K562 (cell line): ENCODE results near the gene TFCP2. TPM values are rescaled to one million over a fixed set of nuclear protein-coding genes. Genes with fewer than 3 reads are reported as not detected.

Source experiments
- ATAC-seq: fragments of 200-7000 bp; cut with Tn5 transposase; 3 replicates; pipeline ENCODE4 v1.9.1; 2020; ENCODE audit warnings: moderate library complexity
- BruUV-seq: library from RNA; stranded (reverse); fragments of 400-500 nt; replicated peaks from 2 replicates; lab custom pipeline; 2021; lab: Mats Ljungman, UMichigan
- CTCF ChIA-PET: fragments of 300-600 bp; formaldehyde crosslinking; extraction: SDS; loops from one replicate; lab custom pipeline; 2021; ENCODE audit warnings: low intra/inter-chr PET ratio; lab: Yijun Ruan, JAX
- POLR2A ChIA-PET: fragments of 300-600, 350-650 bp; sonication (Branson Sonifier 250); formaldehyde crosslinking; extraction: SDS; loops from one replicate; lab custom pipeline; 2021; ENCODE audit warnings: antibody characterized with exemption, inconsistent platforms; lab: Yijun Ruan, JAX
- DNase-seq, 4 experiments: peaks; one replicate each; pipeline versions ENCODE4 v3.0.0 to v3.0.0-alpha.2; 2011 to 2018; ENCODE audit warnings: low spot score in 3 of 4, mixed read lengths in 3 of 4; ENCODE audit errors: extremely low read depth in 1 of 4
- FAIRE-seq: peaks from 2 replicates; lab custom pipeline; 2011; peaks lifted over from hg19 to GRCh38; lab: Jason Lieb, UNC
- H2AFZ ChIP-seq: 2 replicates; pipeline ENCODE4 v1.6.0; 2011; ENCODE audit warnings: low read depth, low read length, control low read depth, inconsistent platforms
- H3K27ac ChIP-seq: fragments of 200-600 bp; 3 replicates; pipeline ENCODE4 v1.8.0; 2011; ENCODE audit warnings: low read depth, mild to moderate bottlenecking, control low read depth, inconsistent platforms, low read length, moderate library complexity, mixed read lengths; ENCODE audit errors: extremely low read depth
- H3K27me3 ChIP-seq, 2 experiments: fragments of 300-600 bp in 1 of 2; 2 replicates in 1 of 2; 3 replicates in 1 of 2; pipeline versions ENCODE4 v1.6.0 to v1.8.0; 2011; ENCODE audit warnings: inconsistent platforms in 2 of 2, low read length in 2 of 2, mild to moderate bottlenecking in 1 of 2, mixed read lengths in 1 of 2, moderate library complexity in 1 of 2; ENCODE audit not compliant: control insufficient read depth in 2 of 2, insufficient read depth in 2 of 2
- H3K36me3 ChIP-seq: fragments of 300-600 bp; 3 replicates; pipeline ENCODE4 v1.8.0; 2011; ENCODE audit warnings: mild to moderate bottlenecking, low read length, inconsistent platforms; ENCODE audit not compliant: control insufficient read depth, insufficient read depth
- H3K4me1 ChIP-seq, 2 experiments: fragments of 200-600 bp in 1 of 2; replicated peaks in 1 of 2; 2 replicates in 1 of 2; 3 replicates in 1 of 2; pipeline versions ENCODE4 v1.5.1 to v1.8.0; 2011; ENCODE audit warnings: inconsistent platforms in 2 of 2, low read length in 2 of 2, mild to moderate bottlenecking in 1 of 2, mixed read lengths in 1 of 2, moderate library complexity in 1 of 2; ENCODE audit not compliant: control insufficient read depth in 2 of 2, insufficient read depth in 2 of 2
- H3K4me2 ChIP-seq: 2 replicates; pipeline ENCODE4 v1.6.1; 2011; ENCODE audit warnings: low read length, control low read depth, inconsistent platforms, mixed read lengths; ENCODE audit not compliant: insufficient read depth
- H3K4me3 ChIP-seq: fragments of 200-600 bp; sonication (generic), shearing (Covaris generic); 2 replicates; pipeline ENCODE4 v1.5.1; 2016; ENCODE audit warnings: control low read depth, inconsistent platforms
- H3K79me2 ChIP-seq: fragments of 200-600 bp; 3 replicates; pipeline ENCODE4 v1.8.0; 2011; ENCODE audit warnings: low read length, inconsistent platforms; ENCODE audit not compliant: control insufficient read depth, insufficient read depth
- H3K9ac ChIP-seq, 2 experiments: 2 replicates each; pipeline versions ENCODE4 v1.6.0 to v1.6.1; 2011; ENCODE audit warnings: low read depth in 2 of 2, low read length in 2 of 2, control low read depth in 1 of 2, inconsistent platforms in 1 of 2, mild to moderate bottlenecking in 1 of 2, mixed read lengths in 1 of 2; ENCODE audit not compliant: insufficient read depth in 1 of 2
- H3K9me1 ChIP-seq: one replicate; pipeline ENCODE4 v1.6.0; 2011; ENCODE audit warnings: inconsistent platforms, mild to moderate bottlenecking, low read length, moderate library complexity; ENCODE audit not compliant: control insufficient read depth, insufficient read depth
- H3K9me3 ChIP-seq: replicated peaks from 2 replicates; pipeline ENCODE4 v1.5.1; 2011; ENCODE audit warnings: low read depth, low read length, inconsistent platforms; ENCODE audit not compliant: control insufficient read depth, insufficient read depth
- H4K20me1 ChIP-seq: replicated peaks from 2 replicates; pipeline ENCODE4 v1.6.1; 2011; ENCODE audit warnings: low read length, inconsistent platforms, mixed read lengths; ENCODE audit not compliant: control insufficient read depth, insufficient read depth
- BRCA1 ChIP-seq, 2 experiments: fragments of 450-650 bp in 1 of 2; sonication (generic) in 1 of 2; formaldehyde crosslinking in 1 of 2; IDR thresholded peaks; 2 replicates each; pipeline versions ENCODE4 v1.5.0 to v1.6.1; 2017 to 2020; ENCODE audit warnings: mild to moderate bottlenecking in 1 of 2, missing genetic modification reagents in 1 of 2
- EGR1 ChIP-seq: fragments of 450-650 bp; conservative IDR thresholded peaks from 2 replicates; pipeline ENCODE4 v1.6.1; 2017; ENCODE audit warnings: mild to moderate bottlenecking
- SMAD4 ChIP-seq: fragments of 250-450 bp; sonication (Bioruptor Pico); conservative IDR thresholded peaks from 2 replicates; pipeline ENCODE4 v1.8.0; 2021; ENCODE audit warnings: inconsistent platforms, mild to moderate bottlenecking, moderate library complexity
- ZNF253 ChIP-seq: fragments of 250-450 bp; sonication (Bioruptor Pico); conservative IDR thresholded peaks from 2 replicates; pipeline ENCODE4 v1.6.1; 2021; ENCODE audit warnings: mild to moderate bottlenecking
- ZNF395 ChIP-seq: fragments of 200-800 bp; sonication (Bioruptor generic); IDR thresholded peaks from 2 replicates; pipeline ENCODE4 v1.6.1; 2017; ENCODE audit warnings: missing genetic modification characterization, missing compliant biosample characterization
- WGBS: fragments of 100-300 bp; shearing (Covaris generic); methylation state at CpG from one replicate; pipeline ENCODE4 v1.1.6; 2016; ENCODE audit warnings: low coverage, mixed read lengths; ENCODE audit not compliant: insufficient coverage; ENCODE audit errors: missing lambda C conversion rate; 5-methylcytosine and 5-hydroxymethylcytosine counted together
- in situ Hi-C: fragments of 300-500 bp; cut with MboI; formaldehyde crosslinking; loops from 4 replicates; pipeline ENCODE4 v1.15.0; 2018; ENCODE audit warnings: inconsistent platforms, mixed read lengths
- intact Hi-C: fragments of 100-400 bp; cut with micrococcal nuclease; formaldehyde crosslinking; loops from 2 replicates; pipeline ENCODE4 v1.14.2; 2022
- polyA plus RNA-seq, 8 experiments: library from polyadenylated mRNA; depleted of rRNA in 4 of 8; stranded (reverse) in 5 of 8; unstranded in 3 of 8; fragments of >200 nt; fragmentation: Nextera tagmentation in 2 of 8; fragmentation: Illumina TruSeq in 1 of 8; extraction: Ambion mirVana in 2 of 8; extraction: Trizol in 1 of 8; gene quantifications; 2 replicates each; pipeline versions ENCODE4 v1.2.1 to v1.2.3, GENCODE V29; 2011 to 2014; ENCODE audit warnings: inconsistent platforms in 1 of 8, missing spikeins in 1 of 8
- total RNA-seq, 7 experiments: library from RNA; depleted of rRNA in 6 of 7; stranded (reverse); fragments of >200 nt in 6 of 7; fragmentation: Illumina TruSeq in 2 of 7; extraction: Trizol in 2 of 7; gene quantifications; 2 replicates each; pipeline versions ENCODE4 v1.2.1 to v1.2.3, GENCODE V29; 2011 to 2021; ENCODE audit warnings: low replicate concordance in 1 of 7

TFCP2 gene
- total and polyA plus RNA-seq, 9 of the 15 experiments (the other 6 are each of a cell fraction or from before 2014, with no cell fraction given): 8.0 to 38.9 (median 19.3) TPM

GRCh38 chr12:51128919-51129318 is 44.0 kb downstream of the TFCP2 start:
- no peak overlapping the region for H3K9ac ChIP-seq
- no TSS peak for BruUV-seq
- DNase-seq: no peak
- H3K27me3 ChIP-seq: no peaks in the 10 kb centered on the region
- POLR2A ChIA-PET: interaction anchor here (0.9 kb wide), 1 partner anchor 45 kb away, joined by 3 read pairs; the partner anchor contains the start of gene CSRNP2
- no peak for ATAC-seq
- peaks cover 12% of the 10 kb centered on the region; the same call in 2 of the 3 replicates for H3K36me3 ChIP-seq
- H3K9me1 ChIP-seq: no peaks in the 10 kb centered on the region
- no peak for FAIRE-seq
- no peak overlapping the region for H2AFZ ChIP-seq
- no peaks in the 10 kb centered on the region for H3K9me3 ChIP-seq
- H3K4me2 ChIP-seq: no peak overlapping the region
- H3K79me2 ChIP-seq: no peaks in the 10 kb centered on the region
- in situ Hi-C loops (no loop called here), intact Hi-C loops (no loop called here)
- H3K4me1 ChIP-seq: peaks cover 0 to 3% of the 10 kb centered on the region in 2 experiments; a peak in 1 of 5 replicates
- no peak overlapping the region for H3K27ac ChIP-seq
- H4K20me1 ChIP-seq: no peaks in the 10 kb centered on the region; the same call in 1 of the 2 replicates
- no peak overlapping the region for H3K4me3 ChIP-seq
- WGBS: 72% methylated on average over 3 of the region's 3 CpGs
- CTCF ChIA-PET: no interaction called here
- no peak for TF ChIP-seq BRCA1 (IDR thresholded peaks at IDR 0.05)
- no peak for TF ChIP-seq BRCA1 (CRISPR knock-in tag; IDR thresholded peaks at IDR 0.05)
- no peak for TF ChIP-seq SMAD4 (CRISPR knock-in tag)
- 0 out of 2 replicates have a peak, but pooled peaks have one; percentile 18 for TF ChIP-seq EGR1
- no peak for TF ChIP-seq ZNF253
- no peak for TF ChIP-seq ZNF395 (CRISPR knock-in tag)
